ENCODE results near the gene TACC3.

Gene TACC3

DNA sequence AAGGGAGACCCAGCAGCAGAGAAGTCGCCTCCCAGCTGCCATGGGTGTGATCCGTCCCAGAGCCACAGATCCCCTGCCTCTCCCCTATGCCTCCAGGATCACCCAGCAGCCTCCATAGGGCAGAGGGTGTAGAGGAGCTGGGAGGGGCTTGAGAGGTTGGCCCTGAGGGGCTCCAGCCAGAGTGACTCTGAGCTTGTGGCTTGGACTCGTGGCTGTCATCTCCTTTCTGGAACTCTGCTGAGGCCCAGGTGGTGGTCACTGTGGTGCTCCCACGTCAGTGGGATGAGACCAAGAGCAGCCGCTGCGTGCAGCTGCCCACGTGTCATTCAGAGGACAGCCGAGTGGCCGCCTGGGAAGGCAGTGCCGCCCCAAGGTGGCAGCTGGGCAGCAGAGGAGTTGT, 4.2 kb downstream of the TACC3 start:
- DNase-seq = no peak

DNA sequence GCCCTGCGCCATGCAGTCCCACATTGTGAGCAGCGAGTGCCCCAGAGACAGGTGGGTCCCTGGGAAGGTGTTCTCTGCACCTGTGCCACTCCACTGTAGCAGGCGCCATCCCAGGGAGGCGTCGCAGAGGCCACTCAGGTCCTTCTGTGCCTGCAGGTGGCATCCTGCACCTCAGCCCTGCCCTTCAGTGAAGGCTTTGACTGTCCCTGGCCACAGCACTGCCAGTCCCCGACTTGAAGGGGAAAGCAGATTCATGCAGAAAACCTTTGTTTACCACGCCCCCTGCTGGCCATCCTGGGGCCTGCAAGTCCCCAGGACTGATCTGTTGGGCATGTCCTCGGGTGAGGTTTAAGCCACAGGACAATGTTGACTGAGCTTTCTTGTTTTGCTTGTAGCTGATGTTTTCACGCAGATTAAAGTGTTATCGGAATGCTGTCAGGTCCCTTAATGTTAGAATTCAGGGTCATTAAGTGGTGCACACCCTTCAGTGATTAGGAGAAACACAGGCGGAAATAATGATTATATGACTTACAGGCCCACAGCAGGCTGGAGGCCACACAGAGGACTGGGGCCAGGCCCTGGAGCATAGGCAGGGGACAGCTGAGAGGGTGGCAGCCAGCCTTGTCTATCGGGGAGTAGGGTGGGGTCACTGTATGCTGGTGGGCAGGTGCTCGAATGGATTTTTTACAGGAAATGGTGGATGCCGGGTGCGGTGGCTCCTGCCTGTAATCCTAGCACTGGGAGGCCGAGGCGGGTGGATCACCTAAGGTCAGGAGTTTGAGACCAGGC, 5.0 kb downstream of the TACC3 start:
- peak; percentile 67 to 88 (median 82) for DNase-seq

DNA sequence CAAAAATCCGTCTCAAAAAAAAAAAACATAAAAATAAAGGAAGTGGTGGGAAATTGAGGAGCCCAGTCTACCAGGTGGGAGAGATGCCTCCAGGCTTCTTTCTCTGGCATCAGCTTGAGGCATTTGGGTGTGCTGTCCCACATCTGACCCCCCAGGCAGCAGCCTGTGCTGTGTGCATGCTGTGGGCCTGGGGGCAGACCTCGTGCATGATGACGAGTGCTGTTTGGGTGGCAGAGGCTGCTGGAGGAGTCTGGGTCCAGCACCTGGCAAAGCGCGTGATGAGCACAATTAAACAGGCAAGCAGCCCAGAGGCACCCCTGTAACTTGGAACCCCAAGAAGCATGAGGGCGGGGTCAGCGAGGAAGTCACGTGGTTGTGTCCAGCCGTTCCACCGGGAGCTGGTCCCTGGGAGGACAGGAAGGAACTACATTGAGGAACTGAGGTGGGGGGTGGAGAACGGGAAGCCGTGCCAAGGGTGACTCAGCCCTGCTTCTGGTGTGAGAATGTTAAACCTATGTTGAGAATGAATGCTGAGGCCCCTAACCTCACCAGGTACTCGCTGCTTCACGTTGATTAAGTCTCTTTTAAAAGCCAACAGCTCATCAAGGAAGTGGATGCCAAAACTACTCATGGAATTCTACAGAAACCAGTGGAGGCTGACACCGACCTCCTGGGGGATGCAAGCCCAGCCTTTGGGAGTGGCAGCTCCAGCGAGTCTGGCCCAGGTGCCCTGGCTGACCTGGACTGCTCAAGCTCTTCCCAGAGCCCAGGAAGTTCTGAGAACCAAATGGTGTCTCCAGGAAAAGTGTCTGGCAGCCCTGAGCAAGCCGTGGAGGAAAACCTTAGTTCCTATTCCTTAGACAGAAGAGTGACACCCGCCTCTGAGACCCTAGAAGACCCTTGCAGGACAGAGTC, 6.1 kb downstream of the TACC3 start:
- DNase-seq = no peak

DNA sequence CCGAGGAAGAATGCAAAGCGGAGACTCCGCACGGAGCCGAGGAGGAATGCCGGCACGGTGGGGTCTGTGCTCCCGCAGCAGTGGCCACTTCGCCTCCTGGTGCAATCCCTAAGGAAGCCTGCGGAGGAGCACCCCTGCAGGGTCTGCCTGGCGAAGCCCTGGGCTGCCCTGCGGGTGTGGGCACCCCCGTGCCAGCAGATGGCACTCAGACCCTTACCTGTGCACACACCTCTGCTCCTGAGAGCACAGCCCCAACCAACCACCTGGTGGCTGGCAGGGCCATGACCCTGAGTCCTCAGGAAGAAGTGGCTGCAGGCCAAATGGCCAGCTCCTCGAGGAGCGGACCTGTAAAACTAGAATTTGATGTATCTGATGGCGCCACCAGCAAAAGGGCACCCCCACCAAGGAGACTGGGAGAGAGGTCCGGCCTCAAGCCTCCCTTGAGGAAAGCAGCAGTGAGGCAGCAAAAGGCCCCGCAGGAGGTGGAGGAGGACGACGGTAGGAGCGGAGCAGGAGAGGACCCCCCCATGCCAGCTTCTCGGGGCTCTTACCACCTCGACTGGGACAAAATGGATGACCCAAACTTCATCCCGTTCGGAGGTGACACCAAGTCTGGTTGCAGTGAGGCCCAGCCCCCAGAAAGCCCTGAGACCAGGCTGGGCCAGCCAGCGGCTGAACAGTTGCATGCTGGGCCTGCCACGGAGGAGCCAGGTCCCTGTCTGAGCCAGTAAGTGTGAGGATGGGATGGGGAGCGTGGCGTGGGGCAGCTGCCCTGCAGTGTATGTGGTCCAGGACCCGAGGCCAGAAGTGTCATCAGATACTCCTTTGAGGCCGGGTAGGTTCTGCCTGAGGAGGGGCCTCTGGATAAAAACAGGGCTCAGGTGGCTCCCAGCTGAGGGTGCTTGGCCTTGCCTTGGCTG, 7.0 kb downstream of the TACC3 start:
- no peak for DNase-seq

DNA sequence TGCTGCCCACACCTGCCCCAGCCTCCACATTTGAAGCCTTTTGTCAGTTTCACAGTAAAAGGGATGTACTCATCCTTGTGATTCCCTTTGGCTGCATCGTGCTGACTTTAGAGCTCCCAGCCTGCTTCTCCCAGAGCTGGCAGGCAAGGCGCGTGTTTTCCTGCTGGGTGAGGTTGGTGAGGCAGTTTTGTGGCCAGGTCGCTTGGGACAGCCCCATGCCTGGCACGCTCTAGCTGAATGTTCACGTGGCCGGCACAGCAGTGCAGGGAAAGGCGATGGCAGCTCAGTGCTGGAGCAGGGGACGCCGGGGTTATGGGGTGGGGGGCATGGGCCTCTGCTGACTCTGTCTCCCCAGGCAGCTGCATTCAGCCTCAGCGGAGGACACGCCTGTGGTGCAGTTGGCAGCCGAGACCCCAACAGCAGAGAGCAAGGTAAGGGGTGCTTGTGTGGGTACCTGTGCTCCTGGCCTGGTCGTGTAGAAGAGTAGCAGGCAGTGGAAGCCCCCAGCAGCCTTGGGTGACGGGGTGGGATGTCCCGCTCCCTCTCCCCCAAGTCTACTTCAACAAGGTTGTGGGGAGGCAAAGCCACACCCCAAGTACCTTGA, 9.3 kb downstream of the TACC3 start:
- no peak for DNase-seq

DNA sequence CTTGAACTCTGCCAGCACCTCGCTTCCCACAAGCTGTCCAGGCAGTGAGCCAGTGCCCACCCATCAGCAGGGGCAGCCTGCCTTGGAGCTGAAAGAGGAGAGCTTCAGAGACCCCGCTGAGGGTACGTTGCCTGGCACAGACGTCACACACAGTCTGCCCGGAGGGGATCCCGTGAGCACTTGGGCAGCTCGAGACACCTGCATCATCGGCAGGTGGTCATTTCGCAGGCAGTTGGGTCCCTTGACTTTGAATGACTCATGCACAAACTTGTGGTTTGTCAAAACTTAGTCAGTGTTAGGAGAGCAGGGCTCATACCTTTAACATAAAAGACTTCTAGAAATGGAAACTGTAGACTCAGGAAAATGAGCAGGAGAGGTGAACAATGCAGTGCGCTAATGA, 9.9 kb downstream of the TACC3 start:
- no peak for DNase-seq

DNA sequence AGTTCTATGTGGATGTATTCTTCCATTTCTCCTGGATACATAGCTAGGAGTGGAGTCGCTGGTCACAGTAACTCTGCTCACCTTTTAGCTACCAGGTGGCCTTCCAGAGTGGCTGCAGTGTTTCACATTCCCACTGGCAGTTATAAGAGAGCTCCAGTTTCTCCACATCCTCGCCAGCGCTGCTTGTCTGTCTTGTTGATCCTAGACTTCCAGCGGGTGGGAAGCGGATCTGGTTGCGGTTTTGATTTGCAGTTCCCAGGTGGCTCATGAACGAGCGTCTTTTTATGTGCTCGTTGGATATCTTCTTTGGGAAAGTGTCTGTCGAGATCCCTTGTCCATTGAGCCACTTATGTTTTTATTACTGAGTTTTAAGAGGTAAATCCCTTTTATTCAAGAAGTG, 11.6 kb downstream of the TACC3 start:
- peak in 1 of 3 experiments; percentile 29 for DNase-seq

DNA sequence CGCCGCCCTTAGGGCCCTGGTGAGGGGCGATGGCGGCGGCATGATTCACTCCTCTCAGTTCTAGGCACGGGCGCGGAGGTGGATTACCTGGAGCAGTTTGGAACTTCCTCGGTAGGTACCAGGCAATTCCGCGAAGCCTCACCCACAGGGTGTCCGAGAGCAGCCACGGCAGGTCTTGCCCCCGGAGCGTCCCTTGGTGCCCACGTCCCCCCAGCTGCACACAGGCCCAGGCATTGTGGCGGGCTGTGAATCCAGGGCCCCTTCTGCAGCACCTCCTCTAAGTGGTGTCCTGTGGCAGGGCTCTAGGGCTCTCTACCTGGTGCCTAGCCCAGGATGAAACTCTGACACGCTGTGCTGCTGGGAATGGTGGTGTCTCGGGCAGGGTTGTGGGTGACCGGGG, 13.9 kb downstream of the TACC3 start:
- no peak for DNase-seq

DNA sequence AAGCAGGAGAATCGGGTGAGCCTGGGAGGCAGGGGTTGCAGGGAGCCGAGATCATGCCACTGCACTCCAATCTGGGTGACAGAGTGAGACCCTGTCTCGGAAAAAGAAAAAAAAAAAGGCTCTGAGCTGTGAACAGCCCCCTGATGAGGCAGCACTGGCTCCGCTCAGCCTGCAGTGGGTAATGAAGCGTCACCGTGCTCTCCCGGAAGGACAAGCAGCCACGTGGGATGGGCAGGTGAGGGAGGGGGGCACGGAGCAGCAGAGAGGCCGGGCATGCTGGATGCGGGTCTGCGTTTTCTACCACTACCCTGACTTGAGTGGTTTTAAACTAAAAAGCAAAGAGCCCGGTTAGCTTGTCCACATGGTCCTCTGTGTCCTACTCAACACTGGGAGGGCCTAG, 15.5 kb downstream of the TACC3 start:
- DNase-seq = no peak

DNA sequence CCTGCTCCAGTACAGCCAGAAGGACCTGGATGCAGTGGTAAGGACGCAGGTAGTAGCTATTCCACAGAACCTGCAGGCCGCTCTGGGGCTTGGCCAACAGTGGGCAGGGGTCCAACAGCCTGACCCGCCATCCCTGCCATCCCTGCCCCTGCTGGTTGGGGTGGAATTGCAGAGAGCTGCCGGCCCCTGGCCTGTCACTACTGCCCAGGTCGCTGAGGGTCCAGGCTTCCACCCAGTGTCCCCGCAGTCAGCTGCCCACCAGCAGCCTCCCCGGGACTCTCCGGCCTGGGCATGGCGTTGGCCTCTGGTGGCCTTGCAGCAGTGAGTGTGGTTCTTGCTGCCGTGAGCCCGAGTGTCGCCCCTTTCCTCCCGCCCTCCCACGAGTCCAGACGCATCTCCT, 16.3 kb downstream of the TACC3 start:
- no peak for DNase-seq

DNA sequence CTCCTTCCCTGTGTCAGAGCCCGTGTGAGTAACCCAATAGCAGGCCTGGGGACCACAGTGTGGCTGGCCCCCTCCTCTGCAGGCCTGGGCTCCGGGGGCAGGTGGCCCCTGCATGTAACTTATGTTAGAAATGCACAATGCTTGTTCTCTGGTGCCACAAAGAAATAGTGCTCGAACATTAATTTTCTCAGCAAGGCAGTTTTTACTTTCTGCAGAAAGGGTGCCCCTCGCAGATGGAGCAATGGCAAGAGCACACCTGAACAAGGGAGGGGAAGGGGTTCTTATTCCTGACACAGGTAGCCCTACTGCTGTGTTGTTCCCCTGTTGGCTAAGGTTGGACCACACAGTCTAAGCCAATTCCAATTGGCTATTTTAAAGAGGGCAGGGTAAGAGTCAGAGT, 17.1 kb downstream of the TACC3 start:
- no peak for DNase-seq

DNA sequence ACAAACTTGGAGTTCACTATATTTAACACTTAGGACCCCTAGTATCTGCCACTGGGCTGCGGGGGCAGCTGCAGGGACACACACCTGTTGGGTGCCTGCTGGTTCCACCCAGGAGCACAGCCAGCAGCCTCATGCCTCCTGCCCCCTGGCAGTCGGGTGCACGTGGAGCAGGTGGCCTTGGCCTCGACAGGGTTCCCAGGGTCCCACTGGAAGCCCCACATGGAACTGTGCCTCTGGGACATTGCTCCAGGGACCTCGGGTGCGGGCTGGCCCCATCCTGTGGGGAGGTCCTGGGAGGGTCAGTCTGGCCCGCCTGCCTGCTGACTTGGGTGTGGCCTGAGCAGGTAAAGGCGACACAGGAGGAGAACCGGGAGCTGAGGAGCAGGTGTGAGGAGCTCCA, 18.0 kb downstream of the TACC3 start:
- no peak for DNase-seq

DNA sequence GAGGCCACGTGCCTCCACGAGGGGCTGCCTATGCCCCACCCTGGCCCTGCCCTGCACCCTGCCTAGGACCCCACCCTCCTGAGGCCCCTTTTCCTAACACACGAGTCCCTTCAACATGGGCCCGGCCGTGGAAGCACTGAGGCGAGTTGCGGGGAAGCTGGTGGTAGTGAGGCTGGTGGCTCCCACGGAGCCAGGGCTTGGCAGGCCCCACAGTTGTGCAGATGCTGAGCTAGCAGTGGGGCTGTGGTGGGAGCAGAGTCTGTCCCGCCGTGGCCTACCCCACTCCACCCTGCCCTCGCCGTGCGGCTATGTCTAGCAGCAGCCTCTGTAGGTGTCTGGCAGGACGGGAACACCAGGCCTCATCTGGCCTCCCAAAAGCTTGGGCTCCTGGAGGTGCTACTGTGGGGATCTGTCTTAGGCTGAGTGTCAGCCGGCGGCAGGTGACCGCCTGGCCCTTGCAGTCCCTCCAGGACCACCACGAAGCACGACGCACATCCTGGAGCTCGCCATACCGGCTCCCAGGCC, 18.8 kb downstream of the TACC3 start:
- no peak for DNase-seq

DNA sequence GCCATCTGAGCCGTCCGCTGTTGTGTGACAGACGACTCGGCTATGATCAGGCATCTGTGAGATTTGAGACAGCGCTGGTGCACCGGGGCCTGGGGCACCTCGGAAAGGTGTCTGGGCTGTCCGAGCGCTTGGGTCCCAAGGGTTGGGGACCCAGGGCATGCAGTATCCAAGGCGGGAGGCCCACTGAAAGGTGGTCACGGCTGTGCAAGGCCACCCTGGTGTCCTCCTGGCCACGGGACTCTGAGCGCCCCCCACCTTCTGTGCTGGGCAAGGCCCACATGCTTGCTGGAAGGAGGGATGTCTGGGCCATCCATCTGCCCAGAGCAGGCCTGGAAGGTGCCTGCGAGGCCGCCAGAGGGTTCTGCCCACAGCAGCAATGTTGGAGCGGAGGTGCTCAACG, 19.9 kb downstream of the TACC3 start:
- DNase-seq = no peak

DNA sequence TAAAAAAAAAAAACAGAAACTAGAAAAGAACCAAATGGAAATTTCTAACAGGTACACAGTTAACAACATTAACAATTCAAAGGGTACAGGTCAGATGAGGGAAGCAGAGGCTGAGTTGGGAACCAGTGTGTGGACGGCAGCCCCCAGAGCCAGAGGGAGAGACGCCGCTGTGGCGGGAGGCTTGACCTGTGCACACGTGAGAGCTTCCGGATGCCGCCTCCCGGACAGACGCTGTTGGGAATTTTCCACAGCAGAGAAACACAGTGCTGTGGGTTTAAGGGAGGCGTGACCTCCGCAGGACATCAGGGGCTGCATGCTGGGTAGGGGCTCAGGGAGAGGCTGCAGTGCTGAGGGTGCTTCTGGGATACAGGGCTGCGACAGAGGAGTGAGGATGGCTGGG, 22.2 kb downstream of the TACC3 start:
- no peak for DNase-seq

DNA sequence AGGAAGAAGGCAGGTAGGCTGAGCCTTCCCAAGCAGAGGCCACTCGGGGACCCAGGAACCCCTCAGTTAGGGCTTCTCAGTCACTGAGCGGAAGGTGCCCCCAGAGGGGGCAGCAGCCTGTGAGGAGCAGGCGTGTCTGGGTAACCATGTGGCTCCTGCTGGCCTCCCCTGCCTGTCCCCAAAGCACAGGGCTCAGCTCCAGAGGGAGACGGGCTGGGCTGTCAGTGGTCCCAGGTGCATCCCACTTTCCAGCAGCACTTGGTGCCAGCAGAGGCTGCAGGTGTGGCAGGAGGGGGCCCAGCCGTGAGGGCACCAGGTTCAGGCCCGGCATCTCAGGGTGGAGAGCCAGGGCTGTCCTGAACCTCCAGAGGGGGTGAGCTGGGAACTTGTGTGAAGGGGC, 22.7 kb downstream of the TACC3 start:
- DNase-seq = no peak

DNA sequence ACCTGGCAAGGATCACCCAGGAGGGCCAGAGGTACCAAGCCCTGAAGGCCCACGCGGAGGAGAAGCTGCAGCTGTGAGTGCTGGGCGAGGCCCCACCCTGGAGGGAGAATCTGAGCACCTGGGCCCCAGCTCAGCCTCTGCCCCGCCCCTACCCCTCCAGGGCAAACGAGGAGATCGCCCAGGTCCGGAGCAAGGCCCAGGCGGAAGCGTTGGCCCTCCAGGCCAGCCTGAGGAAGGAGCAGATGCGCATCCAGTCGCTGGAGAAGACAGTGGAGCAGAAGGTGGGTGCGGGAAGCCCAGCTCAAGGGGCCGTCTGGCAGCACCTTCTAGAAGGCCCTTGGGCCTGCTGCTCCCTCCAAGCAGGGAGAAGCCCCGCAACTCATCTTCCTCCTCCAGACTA, 23.2 kb downstream of the TACC3 start:
- no peak for DNase-seq

DNA sequence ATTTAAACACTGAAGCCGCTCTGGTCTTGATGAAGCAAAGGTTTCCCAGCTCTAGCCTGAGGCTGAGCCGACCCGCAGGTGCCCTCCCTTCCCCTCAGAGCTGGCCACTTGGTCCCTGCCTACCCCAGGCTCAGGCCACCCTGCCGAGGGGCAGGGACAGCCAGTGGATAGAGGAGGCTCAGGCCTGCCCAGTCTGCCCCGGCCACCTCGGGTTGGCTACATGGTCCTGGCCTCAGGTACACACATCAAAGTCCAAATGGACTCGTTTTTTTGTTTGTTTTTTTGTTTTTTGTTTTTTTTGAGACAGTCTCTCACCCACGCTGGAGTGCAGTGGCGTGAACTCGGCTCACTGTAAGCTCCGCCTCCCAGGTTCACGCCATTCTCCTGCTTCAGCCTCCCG, 23.8 kb downstream of the TACC3 start:
- DNase-seq = no peak

DNA sequence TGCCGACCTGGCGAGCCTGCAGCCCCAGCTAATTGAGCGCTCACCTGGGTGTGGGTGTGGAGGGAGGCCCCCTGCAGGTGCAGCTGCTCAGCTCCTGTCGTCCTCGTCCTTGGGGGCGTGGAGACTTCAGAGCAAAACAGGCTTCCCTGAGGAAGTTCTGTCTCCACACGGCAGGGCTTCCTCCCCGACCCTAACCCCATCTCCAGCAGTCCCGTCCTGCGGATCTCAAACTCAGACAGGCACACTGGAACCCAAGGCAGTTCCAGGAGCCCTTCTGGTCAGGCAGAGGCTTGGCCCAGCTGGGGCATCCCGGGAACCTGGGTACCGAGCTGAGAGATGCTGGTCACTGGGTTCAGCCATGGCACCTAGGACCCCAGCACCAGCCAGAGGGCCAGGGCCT, 24.4 kb downstream of the TACC3 start:
- DNase-seq = peak in 1 of 3 experiments; percentile 15

DNA sequence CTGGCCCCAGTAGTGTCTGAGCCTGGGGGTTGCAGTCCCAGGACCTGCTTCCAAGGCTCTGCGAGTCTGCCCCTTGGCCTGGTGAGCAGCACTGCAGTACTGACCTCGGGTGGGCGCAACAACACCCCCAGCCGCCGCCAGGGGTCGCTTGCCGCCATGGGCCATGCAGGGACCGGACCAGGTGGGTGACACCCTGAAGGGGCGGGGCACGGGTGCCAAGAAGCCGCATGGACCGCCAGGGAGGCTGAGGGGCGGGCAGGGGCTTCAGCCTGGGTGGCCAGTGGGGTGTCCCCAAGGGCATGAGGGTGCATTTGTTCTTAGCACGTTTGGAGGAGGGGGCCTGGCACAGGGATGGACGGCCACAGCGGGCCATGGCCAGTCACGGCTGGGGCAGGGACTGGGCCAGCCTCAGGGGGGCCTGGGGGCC, 25.0 kb downstream of the TACC3 start:
- DNase-seq = peak in 2 of 3 experiments; percentile 44 to 63

DNA sequence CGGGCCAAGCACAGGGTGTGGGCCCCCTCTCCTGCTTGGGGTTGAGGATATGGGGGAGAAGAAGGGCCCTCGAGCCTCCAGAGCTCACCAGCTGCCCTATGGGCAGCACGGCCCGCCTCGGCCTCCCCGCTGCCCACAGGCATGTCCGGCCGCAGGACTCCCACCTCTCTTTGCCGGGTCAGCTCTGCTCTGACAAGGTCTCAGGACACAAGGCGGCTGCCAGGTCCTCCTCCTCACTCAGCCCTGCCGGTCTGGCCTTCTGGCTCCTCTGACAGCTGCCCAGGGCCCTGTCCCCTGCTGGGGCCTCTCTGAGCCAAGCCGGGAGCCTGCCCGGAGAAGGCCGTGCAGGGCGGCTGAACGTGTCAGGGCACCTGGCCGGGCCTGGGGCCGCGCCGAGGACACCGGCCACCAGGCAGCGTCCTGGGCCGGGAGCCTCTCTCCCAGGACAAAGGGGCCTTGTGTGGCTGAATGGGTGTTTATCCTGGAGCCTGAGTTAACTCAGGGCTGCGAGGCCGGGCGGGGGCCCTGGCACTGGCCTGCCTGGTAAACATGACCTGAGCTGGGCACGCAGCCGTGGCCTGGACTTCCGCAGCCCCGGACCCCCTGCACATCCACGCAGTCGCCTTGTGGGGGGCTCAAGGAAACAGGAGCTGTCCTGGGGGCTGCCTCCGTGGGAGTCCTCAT, 25.7 kb downstream of the TACC3 start:
- no peak for DNase-seq

DNA sequence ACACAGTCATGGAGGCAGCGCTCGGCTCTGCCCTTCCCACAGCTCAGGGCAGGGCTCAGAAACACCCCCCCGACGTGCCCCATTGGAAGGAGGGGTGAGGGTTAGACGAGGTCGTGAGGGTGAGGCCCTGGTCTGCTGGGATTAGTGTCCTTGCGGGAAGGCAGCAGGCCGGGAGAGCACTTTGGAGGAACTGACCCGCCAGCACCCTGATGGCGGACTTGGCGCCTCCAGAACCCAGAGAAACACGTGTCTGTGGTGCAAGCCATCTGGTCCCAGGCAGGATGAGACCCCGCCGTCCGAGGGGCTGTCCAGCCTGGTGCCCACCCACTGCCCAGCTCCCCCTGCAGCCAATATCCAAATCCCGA, 26.3 kb downstream of the TACC3 start:
- no peak for DNase-seq
